ENCODE results near the gene FARP2. TPM values are rescaled to one million over a fixed set of nuclear protein-coding genes. Genes with fewer than 3 reads are reported as not detected.

The FARP2 gene
- total and polyA plus RNA-seq, 2 of the 13 experiments (the other 11 are each of a cell fraction or from before 2014, with no cell fraction given), result 28.0 to 45.4 TPM

GRCh38 chr2:241534701-241535375 lies 178.8 kb downstream of the FARP2 start (continued):
- TF ChIP-seq UBTF (CRISPR knock-in tag; IDR thresholded peaks at IDR 0.05), result peak; percentile 59
- no peak for TF ChIP-seq NR2C2 (CRISPR knock-in tag; IDR thresholded peaks at IDR 0.05; ENCODE audit: borderline replicate concordance)
- TF ChIP-seq ZNF782 (CRISPR knock-in tag; IDR thresholded peaks at IDR 0.05; ENCODE audit: borderline replicate concordance), result no peak

- BruUV-seq (replicated peaks), result no TSS peak
- no peak overlapping the region for H3K27ac ChIP-seq (ENCODE audit: extremely low read length, insufficient read depth, low read length)
- H3K9ac ChIP-seq (ENCODE audit: insufficient read depth, low read depth, low read length), result 0 out of 2 replicates have a peak overlapping the region, but pooled peaks have one; percentile 16
- no peaks in the 10 kb centered on the region for H3K79me2 ChIP-seq (ENCODE audit: insufficient read depth, low read length)
- peaks cover 89% of the 10 kb centered on the region for H3K4me1 ChIP-seq (ENCODE audit: insufficient read depth, low read length)
- H3K4me3 ChIP-seq (replicated peaks in 1 of 3; ENCODE audit: insufficient read depth in 1 of 3, low read depth in 2 of 3, low read length in 3 of 3), result peak overlapping the region in 1 of 3 experiments; percentile 24; a peak in 1 of 6 replicates
- 32% methylated on average over 13 of the region's 13 CpGs for WGBS (ENCODE audit: low lambda C conversion rate)
- in situ Hi-C loops (cut with HindIII; ENCODE audit: extremely low pct_ligation_motif_present, low pct_unique_long_range_greater_than_20kb) (no loop called here), intact Hi-C loops (cut with micrococcal nuclease; ENCODE audit: unreplicated experiment) (no loop called here)
- POLR2A ChIA-PET, result interaction anchor here (2.3 kb wide), 1 partner anchor 21 kb away, joined by 11 read pairs; no protein-coding TSS in a partner anchor
- DNase-seq (ENCODE audit: low spot score) (no peak), FAIRE-seq (no peak), ATAC-seq (peak; percentile 2; the same call in 1 of the 3 replicates)
- H4K20me1 ChIP-seq (ENCODE audit: insufficient read depth, low read length), result no peaks in the 10 kb centered on the region
- no peaks in the 10 kb centered on the region for H3K9me3 ChIP-seq (ENCODE audit: low read length)
- peaks cover 4 to 48% of the 10 kb centered on the region in 2 experiments; a peak in 4 of 5 replicates for H3K27me3 ChIP-seq (ENCODE audit: control insufficient read depth in 1 of 2, insufficient read depth in 2 of 2, low read length in 2 of 2)
- CTCF ChIA-PET (ENCODE audit: low intra/inter-chr PET ratio, low total read pairs), result no interaction called here
- H3K4me2 ChIP-seq (ENCODE audit: low read depth, low read length), result peak overlapping the region; percentile 55
- H3K36me3 ChIP-seq (replicated peaks in 1 of 2; ENCODE audit: control insufficient read depth in 1 of 2, insufficient read depth in 2 of 2, low read length in 2 of 2), result no peaks in the 10 kb centered on the region
- H2AFZ ChIP-seq (ENCODE audit: low read length), result no peak overlapping the region
- TF ChIP-seq BCLAF1 (IDR thresholded peaks at IDR 0.05) (no peak), ZNF276 (CRISPR knock-in tag; IDR thresholded peaks at IDR 0.05; ENCODE audit: low read depth) (0 out of 2 replicates have a peak, but pooled peaks have one; percentile 32), KLF11 (CRISPR knock-in tag; IDR thresholded peaks at IDR 0.05) (no peak), ZEB1 (IDR thresholded peaks at IDR 0.05; ENCODE audit: insufficient replicate concordance, low read depth) (no peak), FOXA1 (IDR thresholded peaks at IDR 0.05) (no peak), FOXA1 (CRISPR knock-in tag; IDR thresholded peaks at IDR 0.05) (peak; percentile 15; the same call in 1 of the 2 replicates)
Measured at GRCh38 chr2:241535871-241536655, 180.0 kb downstream of the FARP2 start.

Data from HepG2 (cell line).